Left lung (tissue), 10 donors: Measurements from ENCODE around the gene TAPBPL. TPM values are rescaled to one million over a fixed set of nuclear protein-coding genes. Genes with fewer than 3 reads are reported as not detected.

Experiments used
- ATAC-seq: fragments of 200-7000 bp; cut with Tn5 transposase; one replicate; pipeline ENCODE4 v1.9.1; 2020; ENCODE audit warnings: moderate library complexity
- DNase-seq, 4 donors: peaks; one replicate each; pipeline ENCODE4 v3.0.0-alpha.2; 2013 to 2020
- H3K27ac ChIP-seq, 2 donors: fragments of 200-600 bp; sonication (generic) in 1 of 2; one replicate each; pipeline versions ENCODE4 v1.5.0 to v1.8.0; 2020 to 2021
- H3K27me3 ChIP-seq, 2 donors: fragments of 200-600 bp; sonication (generic) in 1 of 2; one replicate each; pipeline versions ENCODE4 v1.5.0 to v1.8.0; 2020 to 2021
- H3K36me3 ChIP-seq, 2 donors: fragments of 200-600 bp; sonication (generic) in 1 of 2; one replicate each; pipeline versions ENCODE4 v1.5.0 to v1.8.0; 2020 to 2021
- H3K4me1 ChIP-seq, 2 donors: fragments of 200-600 bp; one replicate each; pipeline ENCODE4 v1.8.0; 2021
- H3K4me3 ChIP-seq, 2 donors: fragments of 200-600 bp; sonication (generic) in 1 of 2; one replicate each; pipeline versions ENCODE4 v1.5.0 to v1.8.0; 2020 to 2021; ENCODE audit warnings: mild to moderate bottlenecking in 1 of 2
- H3K9me3 ChIP-seq, 2 donors: fragments of 200-600 bp; sonication (generic) in 1 of 2; one replicate each; pipeline versions ENCODE4 v1.5.0 to v1.8.0; 2020 to 2021
- CTCF ChIP-seq, 2 donors: fragments of 200-600 bp; sonication (generic) in 1 of 2; IDR thresholded peaks; one replicate each; pipeline versions ENCODE4 v1.5.0 to v1.8.0; 2021; ENCODE audit warnings: antibody characterized with exemption in 2 of 2
- intact Hi-C, 2 donors: fragments of 100-400 bp; cut with DNase I; formaldehyde crosslinking; loops; one replicate each; pipeline versions ENCODE4 v1.11.2 to v1.14.2; 2022
- polyA plus RNA-seq, 6 donors: library from polyadenylated mRNA; unstranded; fragments of 120-200 nt; gene quantifications; one replicate each; pipeline ENCODE4 v1.2.1, GENCODE V29; 2013; ENCODE audit not compliant: insufficient read length in 6 of 6
- total RNA-seq, 2 donors: library from RNA; stranded (reverse); fragmentation: NEBNext Ultra II Directional; extraction: Animal tissue kit (Norgen Biotek cat#: 25700); gene quantifications; one replicate each; pipeline ENCODE4 v1.2.1, GENCODE V29; 2021
- donor health status: DM: no; HTN: yes; CAD: no.
- donor health status: DM: no; HTN: no; CAD: no.

Gene TAPBPL
- total and polyA plus RNA-seq, 8 donors = 18.0 to 33.8 (median 19.0) TPM

GRCh38 chr12:6452245-6452943 is 552 bp downstream of the TAPBPL start:
- ATAC-seq = peak; percentile 47
- intact Hi-C loops = loop anchor here in 1 of 2 donors (10.0 kb wide), 1 partner anchor 128 kb away; no protein-coding TSS in a partner anchor

GRCh38 chr12:6452944-6453630 is 1.2 kb downstream of the TAPBPL start:
- ATAC-seq = peak; percentile 25
- DNase-seq = no peak
- H3K9me3 ChIP-seq = no peaks in the 10 kb centered on the region

More at GRCh38 chr12:6452245-6452943, 552 bp downstream of the TAPBPL start:
- DNase-seq = peak in 1 of 4 donors; percentile 61
- Histone ChIP-seq H3K4me1 (peaks cover 7 to 26% of the 10 kb centered on the region in 2 donors), H3K36me3 (peaks cover 0 to 45% of the 10 kb centered on the region in 2 donors), H3K27me3 (no peaks in the 10 kb centered on the region), H3K4me3 (peak overlapping the region; percentile 64 to 75), H3K9me3 (no peaks in the 10 kb centered on the region), H3K27ac (peak overlapping the region; percentile 96 to 98)
- no peak for TF ChIP-seq CTCF (IDR thresholded peaks at IDR 0.05)

GRCh38 chr12:6457220-6457945 is 5.5 kb downstream of the TAPBPL start:
- H3K9me3 ChIP-seq = no peaks in the 10 kb centered on the region
- H3K36me3 ChIP-seq = peaks cover 0 to 91% of the 10 kb centered on the region in 2 donors
- intact Hi-C loops = loop anchor here in 1 of 2 donors (10.0 kb wide), 1 partner anchor 133 kb away; no protein-coding TSS in a partner anchor

More at GRCh38 chr12:6452944-6453630, 1.2 kb downstream of the TAPBPL start:
- TF ChIP-seq CTCF (IDR thresholded peaks at IDR 0.05) = no peak
- intact Hi-C loops = loop anchor here in 1 of 2 donors (10.0 kb wide), 1 partner anchor 128 kb away; no protein-coding TSS in a partner anchor
- Histone ChIP-seq H3K4me1 (peaks cover 7 to 26% of the 10 kb centered on the region in 2 donors), H3K27ac (peak overlapping the region; percentile 96 to 98), H3K36me3 (peaks cover 0 to 48% of the 10 kb centered on the region in 2 donors), H3K4me3 (peak overlapping the region; percentile 64 to 75), H3K27me3 (no peaks in the 10 kb centered on the region)

GRCh38 chr12:6458281-6459003 is 6.6 kb downstream of the TAPBPL start:
- DNase-seq (no peak), ATAC-seq (no peak)
- H3K27me3 ChIP-seq = no peaks in the 10 kb centered on the region
- H3K36me3 ChIP-seq = peaks cover 0 to 98% of the 10 kb centered on the region in 2 donors
- H3K9me3 ChIP-seq = no peaks in the 10 kb centered on the region
- intact Hi-C loops = loop anchor here in 1 of 2 donors (10.0 kb wide), 1 partner anchor 134 kb away; no protein-coding TSS in a partner anchor
- H3K4me1 ChIP-seq = peaks cover 3 to 44% of the 10 kb centered on the region in 2 donors
- H3K27ac ChIP-seq = no peak overlapping the region
- no peak for TF ChIP-seq CTCF (IDR thresholded peaks at IDR 0.05)
- H3K4me3 ChIP-seq = no peak overlapping the region

More at GRCh38 chr12:6457220-6457945, 5.5 kb downstream of the TAPBPL start:
- Histone ChIP-seq H3K27me3 (no peaks in the 10 kb centered on the region), H3K4me1 (peaks cover 10 to 44% of the 10 kb centered on the region in 2 donors), H3K4me3 (no peak overlapping the region), H3K27ac (no peak overlapping the region)
- DNase-seq (no peak), ATAC-seq (no peak)
- TF ChIP-seq CTCF (IDR thresholded peaks at IDR 0.05) = no peak
